DND-41 (cell line): ENCODE measurements around the gene IMPACT.

Experiments
- EZH2 ChIP-seq: IDR thresholded peaks from 3 replicates; pipeline ENCODE4 v1.6.1; 2012; ENCODE audit warnings: borderline replicate concordance, low read depth, mild to moderate bottlenecking, moderate library complexity, low read length, inconsistent platforms; ENCODE audit not compliant: severe bottlenecking
- TF ChIP-seq, protein P1 (sequence below): IDR thresholded peaks from 2 replicates; pipeline ENCODE4 v1.5.1; 2012; ENCODE audit warnings: borderline replicate concordance, low read length, moderate library complexity, mild to moderate bottlenecking; ENCODE audit not compliant: poor library complexity, severe bottlenecking; ENCODE audit errors: extremely low read depth

DNA sequence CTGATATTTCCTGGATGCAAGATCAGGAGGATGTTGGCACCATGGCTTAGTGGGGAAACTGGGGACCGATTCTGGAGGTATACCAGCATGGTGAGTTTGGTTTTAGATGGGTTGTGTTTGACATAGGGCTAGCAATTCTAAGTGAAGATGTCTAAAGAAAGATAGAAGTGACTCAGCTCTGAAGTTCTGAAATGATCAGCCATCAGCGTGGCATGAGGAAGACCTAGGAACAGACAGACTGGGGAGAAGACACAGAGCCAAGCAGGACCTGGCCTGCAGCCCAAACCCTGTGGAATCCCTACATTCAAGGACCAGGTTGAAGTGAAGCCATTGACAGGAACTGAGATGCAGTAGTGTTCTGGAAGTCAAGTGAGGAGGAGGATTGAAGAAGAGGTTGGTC is 73.7 kb downstream of the IMPACT start:
- TF ChIP-seq, protein P1, sequence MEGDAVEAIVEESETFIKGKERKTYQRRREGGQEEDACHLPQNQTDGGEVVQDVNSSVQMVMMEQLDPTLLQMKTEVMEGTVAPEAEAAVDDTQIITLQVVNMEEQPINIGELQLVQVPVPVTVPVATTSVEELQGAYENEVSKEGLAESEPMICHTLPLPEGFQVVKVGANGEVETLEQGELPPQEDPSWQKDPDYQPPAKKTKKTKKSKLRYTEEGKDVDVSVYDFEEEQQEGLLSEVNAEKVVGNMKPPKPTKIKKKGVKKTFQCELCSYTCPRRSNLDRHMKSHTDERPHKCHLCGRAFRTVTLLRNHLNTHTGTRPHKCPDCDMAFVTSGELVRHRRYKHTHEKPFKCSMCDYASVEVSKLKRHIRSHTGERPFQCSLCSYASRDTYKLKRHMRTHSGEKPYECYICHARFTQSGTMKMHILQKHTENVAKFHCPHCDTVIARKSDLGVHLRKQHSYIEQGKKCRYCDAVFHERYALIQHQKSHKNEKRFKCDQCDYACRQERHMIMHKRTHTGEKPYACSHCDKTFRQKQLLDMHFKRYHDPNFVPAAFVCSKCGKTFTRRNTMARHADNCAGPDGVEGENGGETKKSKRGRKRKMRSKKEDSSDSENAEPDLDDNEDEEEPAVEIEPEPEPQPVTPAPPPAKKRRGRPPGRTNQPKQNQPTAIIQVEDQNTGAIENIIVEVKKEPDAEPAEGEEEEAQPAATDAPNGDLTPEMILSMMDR, result no peak
- TF ChIP-seq EZH2, result no peak
